DLD1 (cell line): ENCODE data around the gene GRID1.

Experiments used
- in situ Hi-C: cut with HindIII; loops from 2 replicates; pipeline ENCODE4 v1.10.0; 2017; ENCODE audit warnings: low sequenced_read_pairs

Gene GRID1

DNA sequence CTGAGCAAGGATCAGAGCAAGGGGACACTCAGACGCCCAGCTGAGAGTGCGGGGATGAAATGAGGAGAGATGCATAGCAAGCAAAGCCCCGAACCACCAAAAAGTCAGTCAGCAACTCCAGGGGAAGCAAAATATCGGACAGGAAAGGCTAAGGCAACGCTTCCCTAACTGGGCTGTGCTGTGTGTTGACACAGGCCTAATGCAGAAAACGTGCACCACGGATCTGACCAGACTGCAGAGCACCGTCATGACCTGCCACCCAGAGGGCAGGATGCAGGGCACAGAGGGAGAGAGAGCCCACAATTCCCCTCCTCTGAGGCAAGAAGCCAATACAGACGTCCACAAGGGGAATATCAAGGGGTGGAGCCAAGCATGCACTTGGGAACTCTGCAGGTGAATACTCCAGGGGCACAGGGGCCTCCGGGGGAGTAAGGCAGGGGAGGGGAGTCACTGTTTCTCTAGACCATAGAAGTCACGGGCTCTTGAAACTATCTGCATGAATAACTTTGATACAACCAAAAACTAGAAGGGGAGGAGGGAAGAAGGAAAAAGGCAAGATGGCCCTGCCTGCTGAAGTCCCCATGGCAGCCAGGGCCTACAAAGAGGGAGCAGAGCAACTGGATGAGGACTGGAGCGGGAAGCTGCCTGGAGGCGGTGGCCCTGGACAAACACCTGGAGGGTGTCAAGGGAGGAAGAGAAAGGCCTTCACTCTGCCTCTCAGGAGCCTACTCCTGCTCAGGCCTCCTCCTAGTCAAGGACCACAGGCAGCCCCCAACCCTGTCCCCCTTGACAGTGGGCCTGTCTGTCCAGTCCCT lies 26.2 kb downstream of the GRID1 start:
- in situ Hi-C loops, result no loop called here

DNA sequence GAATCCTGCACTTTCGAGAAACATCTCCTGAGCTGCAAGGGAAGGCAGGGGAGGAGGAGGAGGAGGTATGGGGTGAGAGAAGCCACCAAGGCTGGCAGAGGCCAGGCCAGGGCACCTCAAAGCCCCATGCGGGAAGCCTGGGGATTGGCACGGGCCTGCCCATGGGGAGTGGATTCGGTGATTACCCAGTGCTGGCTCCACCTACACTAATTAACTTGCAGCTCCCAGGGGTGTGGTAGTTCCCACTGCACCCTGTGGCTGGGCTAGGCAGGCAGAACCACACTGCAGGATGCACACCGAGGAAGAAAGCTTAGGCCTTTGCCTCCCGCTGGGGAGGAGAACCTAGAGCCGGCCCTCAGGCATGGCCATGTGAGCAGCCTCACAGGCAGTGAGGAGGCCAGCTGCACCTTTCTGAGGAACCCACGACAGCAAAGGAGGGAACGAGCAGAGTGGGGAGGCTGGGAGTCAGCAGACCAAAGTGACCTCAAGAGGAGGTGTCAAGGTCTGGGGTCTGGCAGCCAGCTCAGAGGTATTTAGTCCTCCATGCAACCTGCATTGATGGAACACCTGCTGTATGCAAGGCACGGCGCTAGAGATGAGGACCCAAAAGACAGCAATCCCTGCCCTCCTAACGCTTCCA lies 27.2 kb downstream of the GRID1 start:
- in situ Hi-C loops, result no loop called here

DNA sequence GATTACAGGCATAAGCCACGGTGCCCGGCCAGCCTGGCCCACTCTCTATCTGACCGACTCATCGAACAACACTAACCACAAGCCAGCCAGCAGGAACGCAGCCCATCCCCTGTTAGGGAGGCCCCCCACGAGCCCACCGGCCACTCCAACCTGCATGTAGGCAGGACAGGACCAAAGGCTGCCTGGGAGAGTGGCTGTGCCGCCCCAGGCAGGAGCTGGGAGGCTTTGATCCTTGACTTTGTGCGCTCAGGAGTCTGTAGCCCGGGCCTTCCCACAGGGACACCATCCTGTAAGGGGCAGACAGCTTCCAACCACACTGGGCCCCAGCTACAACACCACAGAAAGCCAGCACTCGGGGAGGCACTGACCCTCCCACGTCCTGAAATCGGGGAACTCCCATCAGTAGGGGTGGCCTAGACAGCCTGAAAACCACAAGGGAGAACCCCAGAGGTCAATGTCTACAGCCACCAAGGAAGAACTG lies 29.4 kb downstream of the GRID1 start:
- in situ Hi-C loops, result no loop called here

DNA sequence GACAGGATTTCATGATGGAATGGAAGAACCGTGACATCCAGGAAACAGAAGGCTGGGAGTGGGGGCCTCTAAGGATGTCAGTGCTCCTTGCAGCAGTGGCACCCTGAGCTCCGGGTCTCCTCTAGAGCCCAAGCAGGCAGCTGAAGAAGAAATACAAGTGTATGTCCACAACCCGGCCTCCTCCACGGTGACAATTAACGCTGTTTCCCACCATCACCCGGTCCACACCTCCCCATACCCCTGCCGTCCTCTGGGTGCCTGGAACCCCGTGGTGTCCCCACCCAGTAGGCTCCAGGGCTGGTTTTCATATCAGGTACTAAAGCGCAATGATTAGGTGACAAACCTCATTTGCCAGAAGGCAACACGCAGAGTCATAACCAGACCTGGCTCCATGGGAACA lies 30.3 kb downstream of the GRID1 start:
- in situ Hi-C loops, result no loop called here

DNA sequence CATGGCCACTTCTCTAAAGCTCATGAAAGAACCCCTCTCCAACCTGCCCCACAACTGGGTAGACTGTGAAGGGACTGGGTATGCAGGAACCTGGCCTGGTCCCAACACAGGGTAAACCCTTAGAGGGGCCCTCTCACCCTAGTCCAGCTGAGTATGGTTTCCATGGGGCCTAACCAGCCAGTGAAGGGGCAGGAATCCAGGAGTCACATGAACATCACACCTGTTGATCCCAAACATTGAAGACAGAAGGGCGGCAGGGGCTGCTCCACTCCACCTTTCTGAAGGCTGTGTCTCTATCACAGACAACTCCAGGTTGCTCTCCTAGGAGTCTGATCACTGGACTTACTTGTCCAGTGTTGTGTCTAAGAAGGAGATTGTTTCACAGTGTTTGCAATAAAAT lies 30.8 kb downstream of the GRID1 start:
- in situ Hi-C loops, result no loop called here

DNA sequence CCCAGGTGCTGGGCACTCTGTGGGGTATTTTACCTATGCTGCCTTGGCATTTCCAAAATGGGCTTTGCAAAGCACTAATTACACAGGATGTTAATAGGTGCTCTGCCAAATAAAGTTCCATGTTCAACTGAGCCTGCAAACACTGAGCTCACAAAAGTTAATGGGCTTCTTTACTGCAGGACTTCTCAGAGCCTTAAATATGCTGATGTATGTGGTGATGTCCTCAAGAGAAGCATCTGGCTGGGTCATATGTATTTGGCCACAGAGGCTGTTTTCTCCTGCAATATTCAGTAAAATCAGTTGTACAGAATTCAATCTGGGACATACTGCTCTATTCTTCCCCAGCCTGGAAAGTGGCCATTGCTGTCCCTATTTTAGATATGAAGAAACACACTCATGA lies 31.3 kb downstream of the GRID1 start:
- in situ Hi-C loops, result no loop called here

DNA sequence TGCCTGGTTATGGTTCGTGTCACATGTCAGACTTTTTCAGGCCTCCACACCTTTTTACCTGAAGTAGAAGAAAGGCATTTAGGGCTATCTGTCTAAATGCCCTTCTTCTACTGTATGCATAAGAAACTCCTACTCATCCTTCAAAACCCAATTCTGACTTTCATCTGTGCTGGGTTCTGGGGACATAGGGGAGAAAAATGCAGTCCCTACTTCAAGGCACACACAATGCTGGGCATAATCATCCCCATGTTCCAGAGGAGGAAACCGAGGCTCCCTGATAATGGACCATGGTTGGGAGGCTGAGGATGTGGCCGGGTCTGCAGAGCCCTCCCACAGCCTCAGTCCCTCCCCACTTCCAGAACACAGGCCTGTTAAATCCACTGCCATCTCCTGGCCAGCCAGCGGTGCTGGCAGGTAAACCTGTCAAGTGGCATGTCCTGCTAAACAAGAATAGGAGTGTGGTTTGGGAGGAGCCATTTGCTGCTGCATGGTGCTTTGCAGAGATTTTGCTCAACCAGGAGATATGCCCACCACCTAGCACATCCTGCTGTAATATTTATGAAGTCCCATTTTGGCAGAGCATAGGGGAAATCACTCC lies 32.0 kb downstream of the GRID1 start:
- in situ Hi-C loops, result no loop called here

DNA sequence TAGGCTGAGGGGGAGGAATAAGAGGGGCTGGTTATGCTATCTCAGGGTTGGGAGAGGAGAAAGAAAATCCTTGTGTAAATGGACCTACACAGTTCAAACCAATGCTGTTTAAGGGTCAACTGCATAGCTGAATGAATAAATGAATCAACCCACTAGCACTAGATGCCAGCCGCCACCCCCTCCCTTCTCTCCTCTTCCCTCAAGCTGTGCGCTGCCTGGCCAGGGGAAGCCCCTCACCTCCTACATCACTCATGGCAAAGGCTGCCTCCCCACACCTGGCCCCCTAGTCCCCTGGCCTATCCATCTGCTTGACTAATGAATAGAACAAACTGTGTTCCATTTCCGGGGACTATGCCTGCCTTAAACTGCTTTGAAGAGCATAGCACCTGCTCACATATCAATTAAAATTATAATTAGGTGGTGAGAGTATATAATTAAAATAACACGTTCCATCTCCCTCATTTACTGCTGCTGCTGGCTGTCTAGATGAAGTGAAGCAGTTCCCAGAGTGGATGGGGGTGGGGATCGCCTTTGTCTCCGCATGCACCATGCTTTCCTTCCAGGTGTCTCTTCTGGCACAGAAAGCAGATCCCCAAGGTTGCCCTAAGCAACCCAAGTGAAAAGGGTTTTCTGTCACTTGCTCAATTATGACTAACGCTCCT lies 32.6 kb downstream of the GRID1 start:
- in situ Hi-C loops, result no loop called here

DNA sequence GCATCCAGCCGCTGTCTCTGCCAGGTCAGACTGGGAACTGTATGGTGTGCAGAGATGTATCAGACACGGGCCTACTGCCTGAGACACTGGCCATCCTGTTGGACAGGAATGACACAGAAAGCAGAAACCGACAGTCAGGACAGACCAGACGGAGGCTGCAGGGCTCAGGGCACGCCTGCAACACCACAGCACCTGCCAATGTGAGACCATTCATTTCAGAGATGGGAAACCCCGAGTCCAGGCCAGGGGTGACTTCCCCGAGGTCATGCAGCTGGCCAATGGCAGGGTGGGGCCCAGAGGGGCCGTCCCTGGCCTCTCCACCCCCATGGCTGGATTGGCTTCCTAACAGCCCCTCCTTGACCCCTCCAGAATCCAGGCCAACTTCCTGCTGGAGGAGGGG lies 34.7 kb downstream of the GRID1 start:
- in situ Hi-C loops, result no loop called here

DNA sequence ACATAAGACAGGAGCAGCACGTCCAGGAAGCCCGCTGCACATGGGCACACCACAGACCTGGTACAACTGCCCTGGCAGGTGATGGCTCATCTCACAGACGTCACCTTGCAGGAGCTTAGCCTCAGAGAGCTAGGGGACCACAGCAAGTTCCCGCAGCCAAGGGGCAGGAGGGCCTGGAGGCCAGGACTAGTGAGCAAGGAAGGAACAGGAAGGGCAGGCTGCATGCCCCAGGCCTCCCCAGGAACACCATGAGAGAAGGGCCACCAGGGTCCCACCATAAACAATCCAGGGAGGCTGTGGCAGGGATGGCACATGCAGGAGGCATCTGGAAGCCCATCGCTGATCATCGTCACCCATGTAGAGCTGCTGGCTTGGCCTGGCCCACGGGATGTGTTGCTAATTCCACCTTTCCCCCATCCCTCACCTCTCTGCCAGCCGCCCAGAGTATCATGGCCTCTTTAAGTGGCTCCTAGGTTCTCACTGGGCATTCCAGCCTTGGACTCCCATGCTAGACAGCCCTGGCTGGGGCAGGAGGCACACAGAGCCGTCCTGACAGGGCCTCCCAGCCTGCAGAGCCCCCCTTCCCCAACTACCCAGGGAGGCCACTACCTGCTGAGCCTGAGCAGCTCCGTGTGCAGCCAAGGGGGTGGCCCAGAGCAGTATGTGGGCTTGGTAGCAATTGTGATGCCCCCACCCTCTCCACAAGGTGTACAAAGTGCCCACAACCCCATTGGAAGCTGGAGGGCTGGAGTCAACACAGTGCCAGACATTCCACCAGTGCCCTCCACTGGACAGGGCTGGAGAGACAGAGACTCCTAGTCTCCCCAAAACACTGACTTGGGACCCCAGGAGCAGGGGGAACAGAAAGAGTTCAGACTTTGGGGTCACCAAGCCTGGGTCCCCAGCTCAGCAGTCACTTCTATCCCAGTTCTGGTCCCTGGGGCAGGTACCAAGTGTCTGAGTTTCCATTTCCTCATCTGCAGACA lies 35.5 kb downstream of the GRID1 start:
- in situ Hi-C loops, result no loop called here

DNA sequence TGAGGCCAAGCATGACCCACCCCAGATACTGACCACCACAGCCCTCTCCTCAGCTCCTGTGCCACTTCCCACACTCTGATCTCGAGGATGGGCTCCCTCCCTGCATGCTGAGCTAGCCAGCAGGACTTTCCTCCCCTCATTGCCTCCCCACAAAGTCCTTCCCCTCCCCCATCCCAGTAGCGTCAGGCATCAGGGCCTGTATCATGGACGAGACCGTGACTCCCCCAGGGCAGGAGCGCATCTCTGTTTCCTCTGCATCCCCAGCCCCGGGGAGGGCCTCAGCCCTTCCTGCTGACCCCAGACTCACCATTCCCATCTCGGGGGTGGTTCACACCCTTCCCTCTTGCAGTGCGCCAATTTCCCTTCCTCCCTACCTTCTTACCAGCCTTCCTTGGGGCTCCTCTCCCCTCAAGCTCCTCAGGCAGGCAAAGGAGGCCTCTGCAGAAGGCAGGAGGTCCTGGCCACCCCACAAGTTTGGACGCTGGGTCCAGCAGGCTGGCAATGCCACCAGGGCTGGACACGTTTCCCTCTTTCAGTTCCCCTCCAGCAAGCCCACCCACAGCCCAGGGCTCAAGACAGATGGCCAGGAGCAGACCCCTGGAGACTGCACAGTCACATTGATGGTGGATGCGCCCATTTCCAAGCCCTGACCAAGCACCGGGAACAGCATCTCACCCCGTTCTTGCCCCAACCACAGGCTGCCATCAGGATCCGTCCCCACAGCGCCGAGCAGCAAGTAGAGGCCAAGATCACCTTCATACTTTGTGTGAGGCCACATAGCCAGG lies 36.5 kb downstream of the GRID1 start:
- in situ Hi-C loops, result no loop called here

DNA sequence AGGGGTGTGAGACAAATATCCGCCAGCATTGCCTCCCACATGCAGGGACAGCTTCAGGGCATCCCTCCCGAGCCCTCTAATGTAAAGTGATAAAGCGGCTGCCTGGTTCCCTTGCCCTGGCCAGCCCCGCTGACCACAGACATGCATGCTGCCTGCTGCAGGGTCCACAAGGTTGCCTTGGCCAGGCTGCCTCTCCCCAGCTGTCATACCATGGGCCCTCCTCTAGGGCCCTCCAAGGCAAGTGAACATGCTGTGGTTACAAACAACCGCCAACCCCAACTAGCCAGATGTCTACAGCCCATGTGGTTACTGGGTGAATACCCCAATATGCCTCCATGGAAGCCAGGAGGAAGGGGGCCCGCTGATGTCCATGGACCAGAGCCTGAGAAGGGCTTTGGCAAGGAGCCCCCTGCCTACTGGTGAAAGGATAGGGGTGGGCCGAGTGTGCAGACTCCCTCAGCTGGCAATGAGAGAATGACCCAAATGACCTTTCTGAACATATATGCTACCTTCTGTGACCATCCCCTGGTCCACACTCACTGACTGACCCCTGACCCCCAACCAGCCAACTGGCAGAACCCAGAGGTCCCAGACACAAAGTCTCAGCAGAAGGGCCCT lies 37.4 kb downstream of the GRID1 start:
- in situ Hi-C loops, result no loop called here

DNA sequence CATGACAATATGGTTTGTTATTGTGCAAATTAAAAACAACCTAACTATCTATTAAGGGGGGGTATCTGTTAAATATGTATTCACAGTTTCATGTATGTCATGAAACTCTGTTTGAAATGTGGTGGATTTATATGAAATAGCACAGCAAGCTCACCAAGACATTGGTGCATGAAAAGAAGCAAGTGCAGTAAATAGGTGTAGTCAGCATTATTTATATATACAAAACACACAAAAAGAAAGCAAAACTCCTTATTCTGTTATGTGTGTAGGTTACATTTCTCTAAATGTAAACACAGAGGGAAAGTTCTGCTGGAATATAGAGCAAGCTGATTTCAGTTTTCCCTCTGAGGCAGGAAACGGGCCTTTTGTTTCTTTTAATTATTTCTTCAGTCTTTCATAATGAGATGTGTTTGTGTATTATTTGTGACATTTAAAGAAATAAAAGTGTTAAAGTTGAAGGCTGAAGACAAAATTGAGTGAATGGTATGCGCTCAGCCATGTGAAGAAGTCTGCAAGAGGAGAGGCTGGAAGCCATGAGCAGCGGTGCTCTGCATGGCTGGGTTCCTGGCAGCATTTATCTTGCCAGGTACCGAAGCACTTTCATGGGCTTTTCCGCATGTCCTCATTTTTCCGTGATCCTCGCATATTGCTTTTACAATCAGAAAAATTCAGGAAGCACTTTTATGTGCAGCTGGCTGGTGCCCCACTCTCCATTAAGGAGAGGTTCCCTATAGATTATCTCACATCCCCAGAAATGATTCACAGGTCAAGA lies 38.5 kb downstream of the GRID1 start:
- in situ Hi-C loops, result no loop called here

DNA sequence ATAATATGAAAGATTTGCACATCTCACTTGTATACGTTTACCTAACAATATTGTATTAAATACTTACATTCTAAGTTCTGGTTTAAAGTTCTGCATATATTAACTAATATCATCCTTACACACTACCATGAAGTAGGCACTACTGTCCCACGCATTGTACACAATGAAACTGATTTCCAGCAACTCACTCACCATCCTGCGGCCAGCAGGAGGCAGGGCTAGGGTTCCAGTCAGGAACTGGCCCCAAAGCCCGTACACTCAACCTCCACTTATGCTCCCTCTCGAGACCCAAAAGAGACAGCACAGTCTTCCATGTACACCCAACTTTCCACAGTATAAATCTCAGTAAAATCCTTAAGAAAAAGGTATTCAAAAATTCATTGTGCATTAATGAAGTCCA lies 41.4 kb downstream of the GRID1 start:
- in situ Hi-C loops, result no loop called here

DNA sequence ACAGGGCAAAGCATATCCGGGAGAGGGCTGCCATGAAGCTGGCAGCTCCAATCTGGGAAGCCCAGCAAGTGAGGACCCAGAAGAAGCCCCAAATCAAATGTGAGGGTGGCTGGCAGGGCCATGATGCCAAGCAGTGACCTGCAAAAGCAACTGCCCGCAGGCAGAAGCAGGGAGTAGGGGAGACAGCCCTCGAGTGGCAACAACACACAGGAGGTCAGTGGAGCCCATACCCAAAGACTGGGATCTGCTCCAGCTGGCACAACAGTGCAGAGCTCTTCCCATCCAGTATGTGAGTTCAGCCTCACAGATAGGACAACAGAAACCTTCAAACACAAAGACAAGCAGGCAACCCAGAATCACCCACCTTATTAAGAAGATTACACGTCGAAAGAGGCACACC lies 45.0 kb downstream of the GRID1 start:
- in situ Hi-C loops, result no loop called here

DNA sequence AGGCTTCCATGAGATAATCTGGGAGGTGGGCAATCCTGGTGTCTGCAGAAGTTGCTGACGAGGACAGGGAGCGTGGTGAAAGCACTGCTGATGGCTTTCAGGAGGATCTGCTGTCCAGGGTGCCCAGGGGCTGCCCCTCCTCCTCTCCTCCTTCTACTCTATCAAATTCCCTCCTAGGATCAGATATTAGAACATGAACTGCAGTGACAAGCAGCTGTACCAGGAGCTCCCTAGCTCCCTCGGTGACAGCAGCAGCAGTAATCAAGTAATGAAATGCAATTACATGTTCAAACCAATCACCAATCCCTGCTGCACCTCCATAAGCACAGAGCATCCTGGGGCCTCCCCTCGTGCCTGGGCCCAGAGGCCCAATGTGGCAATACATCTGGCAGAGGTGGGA lies 46.9 kb downstream of the GRID1 start:
- in situ Hi-C loops, result no loop called here

DNA sequence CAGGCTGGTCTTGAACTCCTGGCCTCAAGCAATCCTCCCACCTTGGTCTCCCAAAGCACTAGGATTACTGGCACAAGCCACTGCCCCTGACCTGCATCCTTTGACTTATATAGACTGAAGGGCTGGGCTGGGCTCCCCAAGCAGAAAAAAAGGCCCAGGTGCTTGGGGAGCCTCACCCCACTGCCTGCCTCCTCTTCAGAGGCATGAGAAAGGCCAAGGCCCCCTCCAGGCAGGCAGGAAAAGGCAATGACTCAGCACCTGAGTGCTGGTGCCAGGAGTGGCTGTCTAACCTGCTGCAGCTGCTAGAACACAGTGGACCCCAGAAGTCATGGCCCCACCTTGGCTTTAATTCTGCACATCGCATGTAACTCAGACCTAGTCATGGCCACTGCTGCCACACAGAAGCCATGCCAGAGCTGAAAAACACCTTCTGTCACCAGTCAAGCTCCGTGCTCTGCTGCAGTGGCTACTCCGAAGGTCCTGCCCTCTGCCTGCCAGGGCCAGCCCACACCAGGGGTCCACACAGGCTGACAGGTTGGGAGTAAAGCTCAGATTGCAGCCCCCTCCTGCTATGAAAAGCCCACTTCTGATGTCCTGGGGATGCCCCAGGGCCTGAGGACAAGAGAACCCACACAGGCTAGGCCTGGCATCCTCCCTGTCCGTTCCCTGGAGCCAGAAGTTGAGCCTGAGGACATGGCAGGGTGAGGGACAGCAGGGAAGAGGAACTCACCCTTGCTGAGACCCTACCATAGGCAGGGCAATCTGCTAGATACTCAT lies 48.5 kb downstream of the GRID1 start:
- in situ Hi-C loops, result no loop called here

DNA sequence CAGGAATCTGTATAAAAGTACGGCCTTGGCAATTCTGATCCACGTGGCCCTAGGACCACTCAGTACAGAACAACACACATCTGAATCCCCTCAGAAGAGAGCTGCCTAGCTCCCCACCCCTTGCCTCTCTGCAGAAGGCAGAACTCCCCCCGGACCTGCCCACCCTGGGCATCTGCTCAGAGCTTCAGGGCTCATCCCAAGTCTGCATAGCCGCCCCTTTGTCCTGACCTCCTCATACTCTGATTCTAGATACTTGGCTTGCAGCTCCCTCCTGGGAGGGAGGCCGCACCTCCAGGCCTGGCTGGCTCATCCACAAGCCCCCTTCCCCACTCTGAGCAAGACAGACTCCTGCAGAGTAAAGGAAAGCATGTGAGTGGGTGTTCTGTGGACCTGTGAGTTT lies 49.6 kb downstream of the GRID1 start:
- in situ Hi-C loops, result no loop called here
